Prostate gland (tissue), 2 donors: Measurements from ENCODE around the gene OR13C5. TPM values are rescaled to one million over a fixed set of nuclear protein-coding genes. Genes with fewer than 3 reads are reported as not detected.
"Not testable (repeated sequence)": the region's sequence is repeated elsewhere in the genome, so short reads cannot be mapped to it uniquely, and the experiment has no call there.

Source experiments
- DNase-seq: peaks from one replicate; pipeline ENCODE4 v3.0.0-alpha.2; 2019; ENCODE audit warnings: low spot score
- H3K27ac ChIP-seq, 2 donors: fragments of 200-600 bp; sonication (generic); 2 replicates each; pipeline ENCODE4 v1.5.1; 2017 to 2019
- H3K27me3 ChIP-seq: fragments of 200-600 bp; sonication (generic); replicated peaks from 2 replicates; pipeline ENCODE4 v1.5.1; 2019; ENCODE audit not compliant: insufficient read depth
- H3K36me3 ChIP-seq, 2 donors: fragments of 200-600 bp; sonication (generic); 1 replicate in 1 of 2; 2 replicates in 1 of 2; pipeline versions ENCODE4 v1.5.1 to v1.8.1; 2017 to 2019
- H3K4me1 ChIP-seq: fragments of 200-600 bp; sonication (generic); replicated peaks from 2 replicates; pipeline ENCODE4 v1.5.1; 2019
- H3K4me3 ChIP-seq, 2 donors: fragments of 200-600 bp; sonication (generic); 2 replicates each; pipeline ENCODE4 v1.5.1; 2017 to 2019
- H3K9me3 ChIP-seq: fragments of 200-600 bp; sonication (generic); 2 replicates; pipeline ENCODE4 v1.5.1; 2017
- CTCF ChIP-seq, 4 experiments: fragments of 200-600 bp in 2 of 4; fragments of 450-650 bp in 2 of 4; sonication (generic) in 2 of 4; IDR thresholded peaks; 1 replicate in 3 of 4; 2 replicates in 1 of 4; pipeline ENCODE4 v1.5.1; 2016 to 2019; ENCODE audit warnings: antibody characterized with exemption in 4 of 4, mild to moderate bottlenecking in 2 of 4, moderate library complexity in 2 of 4
- POLR2A ChIP-seq: fragments of 450-650 bp; IDR thresholded peaks from one replicate; pipeline ENCODE4 v1.6.1; 2016; ENCODE audit warnings: antibody characterized with exemption, mild to moderate bottlenecking
- POLR2AphosphoS5 ChIP-seq: sonication (generic); formaldehyde crosslinking; IDR thresholded peaks from one replicate; pipeline ENCODE4 v1.6.1; 2017; ENCODE audit warnings: antibody characterized with exemption
- WGBS: methylation state at CpG from one replicate; pipeline ENCODE4 v1.1.5; 2018; 5-methylcytosine and 5-hydroxymethylcytosine counted together
- intact Hi-C: fragments of 100-400 bp; cut with DNase I; formaldehyde crosslinking; loops from one replicate; pipeline ENCODE4 v1.14.2; 2022
- total RNA-seq, 2 donors: library from RNA; depleted of rRNA; stranded (reverse); fragments of >200 nt; gene quantifications; one replicate each; pipeline ENCODE4 v1.1.0, GENCODE V29; 2016

Gene OR13C5
- total RNA-seq: not detected

- H3K9me3 ChIP-seq, DNase-seq, H3K4me1 ChIP-seq, H3K36me3 ChIP-seq, intact Hi-C loops, H3K4me3 ChIP-seq, H3K27me3 ChIP-seq, H3K27ac ChIP-seq: not testable (repeated sequence)
These were observed at the start of gene OR13C5 for GRCh38 chr9:104599313-104599712. Gene OR13C5 (minus strand): TSS chr9:104599413. CDS start chr9:104599413, 0 bp downstream.

GRCh38 chr9:104635456-104635855 lies 36.2 kb upstream of the OR13C5 start:
- no peaks in the 10 kb centered on the region for H3K36me3 ChIP-seq
- TF ChIP-seq CTCF (IDR thresholded peaks at IDR 0.05): no peak
- TF ChIP-seq POLR2AphosphoS5: no peak
- no peak for TF ChIP-seq POLR2A
- H3K27me3 ChIP-seq: no peaks in the 10 kb centered on the region
- no peaks in the 10 kb centered on the region for H3K4me1 ChIP-seq
- H3K4me3 ChIP-seq: no peak overlapping the region
- H3K27ac ChIP-seq: no peak overlapping the region
- no peak for DNase-seq
- no peaks in the 10 kb centered on the region for H3K9me3 ChIP-seq
- intact Hi-C loops: no loop called here

GRCh38 chr9:104633976-104634520 lies 34.8 kb upstream of the OR13C5 start:
- intact Hi-C loops: no loop called here
- Histone ChIP-seq H3K27me3 (no peaks in the 10 kb centered on the region), H3K9me3 (no peaks in the 10 kb centered on the region), H3K27ac (no peak overlapping the region), H3K4me1 (no peaks in the 10 kb centered on the region), H3K4me3 (no peak overlapping the region), H3K36me3 (no peaks in the 10 kb centered on the region)
- WGBS: 95% methylated on average over 30 of the region's 30 CpGs
- TF ChIP-seq POLR2A (no peak), POLR2AphosphoS5 (no peak), CTCF (IDR thresholded peaks at IDR 0.05) (no peak)
- no peak for DNase-seq

GRCh38 chr9:104625964-104626363 lies 26.8 kb upstream of the OR13C5 start:
- H3K27me3 ChIP-seq, H3K27ac ChIP-seq, intact Hi-C loops, H3K9me3 ChIP-seq, H3K4me1 ChIP-seq, DNase-seq, H3K36me3 ChIP-seq, H3K4me3 ChIP-seq: not testable (repeated sequence)

- no peaks in the 10 kb centered on the region for H3K27me3 ChIP-seq
- no peak within 1 kb of the TSS for H3K4me3 ChIP-seq
- H3K27ac ChIP-seq: no peak within 1 kb of the TSS
- WGBS: 62% methylated on average over 2 of the region's 2 CpGs
- no peaks in the 10 kb centered on the region for H3K9me3 ChIP-seq
- DNase-seq: no peak
- H3K4me1 ChIP-seq: no peaks in the 10 kb centered on the region
- H3K36me3 ChIP-seq: no peaks in the 10 kb centered on the region
- intact Hi-C loops: no loop called here
- TF ChIP-seq POLR2A (no peak), CTCF (IDR thresholded peaks at IDR 0.05) (no peak), POLR2AphosphoS5 (no peak)
These were observed 18.9 kb upstream of the OR13C5 start, which contains the start of gene OR13C9 for GRCh38 chr9:104618104-104618503. Gene OR13C9 (minus strand): TSS chr9:104618204. CDS start chr9:104618204, 0 bp downstream.

GRCh38 chr9:104617418-104617817 lies 18.2 kb upstream of the OR13C5 start:
- DNase-seq: no peak
- no peaks in the 10 kb centered on the region for H3K27me3 ChIP-seq
- no peak overlapping the region for H3K27ac ChIP-seq
- no peak overlapping the region for H3K4me3 ChIP-seq
- intact Hi-C loops: no loop called here
- H3K4me1 ChIP-seq: no peaks in the 10 kb centered on the region
- H3K9me3 ChIP-seq: no peaks in the 10 kb centered on the region
- H3K36me3 ChIP-seq: no peaks in the 10 kb centered on the region
- TF ChIP-seq POLR2A: no peak
